GM21447 (cell line): Measurements from ENCODE around the gene MCM9.
"Not testable (repeated sequence)": the region's sequence is repeated elsewhere in the genome, so short reads cannot be mapped to it uniquely, and the experiment has no call there.

Experiments
- ATAC-seq: cut with Tn5 transposase; IDR thresholded peaks from one replicate; pipeline ENCODE4 v1.9.1; 2021; ENCODE audit not compliant: unreplicated experiment

Gene MCM9

GRCh38 chr6:118801257-118801656, 133.7 kb downstream of the MCM9 start:
- ATAC-seq = no peak

- peak; percentile 90 for ATAC-seq
Measured at GRCh38 chr6:118800394-118801071, 134.4 kb downstream of the MCM9 start.

GRCh38 chr6:118799826-118800225, 135.1 kb downstream of the MCM9 start:
- no peak for ATAC-seq

GRCh38 chr6:118796548-118796947, 138.4 kb downstream of the MCM9 start:
- ATAC-seq = not testable (repeated sequence)

GRCh38 chr6:118791499-118791898, 143.5 kb downstream of the MCM9 start:
- ATAC-seq = no peak

GRCh38 chr6:118789954-118790353, 145.0 kb downstream of the MCM9 start:
- ATAC-seq = no peak

GRCh38 chr6:118789419-118789818, 145.5 kb downstream of the MCM9 start:
- ATAC-seq = no peak

- no peak for ATAC-seq
Measured at GRCh38 chr6:118788702-118789101, 146.3 kb downstream of the MCM9 start.

GRCh38 chr6:118787724-118788423, 147.1 kb downstream of the MCM9 start:
- no peak for ATAC-seq

- ATAC-seq = no peak
Measured at GRCh38 chr6:118786596-118787453, 148.1 kb downstream of the MCM9 start.

GRCh38 chr6:118785601-118786000, 149.4 kb downstream of the MCM9 start:
- no peak for ATAC-seq

- no peak for ATAC-seq
Measured at GRCh38 chr6:118784641-118785164, 150.3 kb downstream of the MCM9 start.

- no peak for ATAC-seq
Measured at GRCh38 chr6:118783931-118784550, 150.9 kb downstream of the MCM9 start.

- ATAC-seq = no peak
Measured at GRCh38 chr6:118782651-118783050, 152.3 kb downstream of the MCM9 start.

- no peak for ATAC-seq
Measured at GRCh38 chr6:118781897-118782296, 153.1 kb downstream of the MCM9 start.

- no peak for ATAC-seq
Measured at GRCh38 chr6:118780668-118781067, 154.3 kb downstream of the MCM9 start.

- ATAC-seq = peak; percentile 88
Measured at GRCh38 chr6:118776607-118777549, 158.1 kb downstream of the MCM9 start.

- ATAC-seq = no peak
Measured at GRCh38 chr6:118775381-118775780, 159.6 kb downstream of the MCM9 start.

GRCh38 chr6:118774581-118774980, 160.4 kb downstream of the MCM9 start:
- ATAC-seq = no peak

GRCh38 chr6:118772886-118773285, 162.1 kb downstream of the MCM9 start:
- ATAC-seq = no peak
